ENCODE results near the gene FBXO30.

Gene FBXO30

GRCh38 chr6:145860562-145860961 lies 46.0 kb upstream of the FBXO30 start:
- H3K4me3 ChIP-seq (ENCODE audit: low read length): no peak overlapping the region
- H3K27me3 ChIP-seq (replicated peaks; ENCODE audit: insufficient read depth, low read length): no peaks in the 10 kb centered on the region
- peaks cover 15% of the 10 kb centered on the region for H3K4me1 ChIP-seq (ENCODE audit: low read length)
- H3K79me2 ChIP-seq (ENCODE audit: low read length): no peaks in the 10 kb centered on the region
- no peak overlapping the region for H3K27ac ChIP-seq (ENCODE audit: low read length)
- no peaks in the 10 kb centered on the region for H3K9me2 ChIP-seq (replicated peaks; ENCODE audit: insufficient read depth, low read length)
- no peaks in the 10 kb centered on the region for H3K36me3 ChIP-seq (replicated peaks; ENCODE audit: insufficient read depth, low read length)
- H2AFZ ChIP-seq (ENCODE audit: low read length): no peak overlapping the region
- no peak for DNase-seq
- H3K4me2 ChIP-seq (ENCODE audit: low read depth, low read length): no peak overlapping the region
- no peaks in the 10 kb centered on the region for H4K20me1 ChIP-seq (ENCODE audit: insufficient read depth, low read length)
- no peaks in the 10 kb centered on the region for H3K9me3 ChIP-seq (replicated peaks; ENCODE audit: insufficient read depth, low read length)
- no peak for TF ChIP-seq EZH2phosphoT487 (IDR thresholded peaks at IDR 0.05; ENCODE audit: low read length)
- TF ChIP-seq EZH2 (optimal IDR thresholded peaks at IDR 0.05; ENCODE audit: low read depth, low read length): no peak
- no peak for TF ChIP-seq CTCF (IDR thresholded peaks at IDR 0.05; ENCODE audit: low read length)
- H3F3A ChIP-seq (ENCODE audit: insufficient read depth, low read length): peaks cover 4% of the 10 kb centered on the region; the same call in 1 of the 2 replicates
- no peak overlapping the region for H3K9ac ChIP-seq (ENCODE audit: low read length)

GRCh38 chr6:145850671-145851070 lies 36.1 kb upstream of the FBXO30 start:
- H2AFZ ChIP-seq (ENCODE audit: low read length): no peak overlapping the region
- H3K9me2 ChIP-seq (replicated peaks; ENCODE audit: insufficient read depth, low read length): no peaks in the 10 kb centered on the region
- H3K79me2 ChIP-seq (ENCODE audit: low read length): no peaks in the 10 kb centered on the region
- no peak for DNase-seq
- no peak overlapping the region for H3K27ac ChIP-seq (ENCODE audit: low read length)
- no peak overlapping the region for H3K4me2 ChIP-seq (ENCODE audit: low read depth, low read length)
- TF ChIP-seq EZH2 (optimal IDR thresholded peaks at IDR 0.05; ENCODE audit: low read depth, low read length): no peak
- no peak for TF ChIP-seq EZH2phosphoT487 (IDR thresholded peaks at IDR 0.05; ENCODE audit: low read length)
- no peak for TF ChIP-seq CTCF (IDR thresholded peaks at IDR 0.05; ENCODE audit: low read length)
- no peak overlapping the region for H3K4me3 ChIP-seq (ENCODE audit: low read length)
- no peaks in the 10 kb centered on the region for H4K20me1 ChIP-seq (ENCODE audit: insufficient read depth, low read length)
- no peaks in the 10 kb centered on the region for H3F3A ChIP-seq (ENCODE audit: insufficient read depth, low read length)
- H3K9me3 ChIP-seq (replicated peaks; ENCODE audit: insufficient read depth, low read length): no peaks in the 10 kb centered on the region
- no peaks in the 10 kb centered on the region for H3K36me3 ChIP-seq (replicated peaks; ENCODE audit: insufficient read depth, low read length)
- no peaks in the 10 kb centered on the region for H3K27me3 ChIP-seq (replicated peaks; ENCODE audit: insufficient read depth, low read length)
- no peaks in the 10 kb centered on the region for H3K4me1 ChIP-seq (ENCODE audit: low read length)
- no peak overlapping the region for H3K9ac ChIP-seq (ENCODE audit: low read length)

- TF ChIP-seq EZH2 (optimal IDR thresholded peaks at IDR 0.05; ENCODE audit: low read depth, low read length) (no peak), CTCF (IDR thresholded peaks at IDR 0.05; ENCODE audit: low read length) (no peak), EZH2phosphoT487 (IDR thresholded peaks at IDR 0.05; ENCODE audit: low read length) (no peak)
Measured at GRCh38 chr6:145848541-145848940, 33.9 kb upstream of the FBXO30 start.

More at GRCh38 chr6:145848541-145848940, 33.9 kb upstream of the FBXO30 start:
- no peaks in the 10 kb centered on the region for H3K79me2 ChIP-seq (ENCODE audit: low read length)
- H4K20me1 ChIP-seq (ENCODE audit: insufficient read depth, low read length): no peaks in the 10 kb centered on the region
- no peak overlapping the region for H3K27ac ChIP-seq (ENCODE audit: low read length)
- H3K9me2 ChIP-seq (replicated peaks; ENCODE audit: insufficient read depth, low read length): no peaks in the 10 kb centered on the region
- no peaks in the 10 kb centered on the region for H3K4me1 ChIP-seq (ENCODE audit: low read length)
- H3F3A ChIP-seq (ENCODE audit: insufficient read depth, low read length): no peaks in the 10 kb centered on the region
- no peaks in the 10 kb centered on the region for H3K36me3 ChIP-seq (replicated peaks; ENCODE audit: insufficient read depth, low read length)
- no peak overlapping the region for H3K4me3 ChIP-seq (ENCODE audit: low read length)
- no peaks in the 10 kb centered on the region for H3K9me3 ChIP-seq (replicated peaks; ENCODE audit: insufficient read depth, low read length)
- no peaks in the 10 kb centered on the region for H3K27me3 ChIP-seq (replicated peaks; ENCODE audit: insufficient read depth, low read length)
- DNase-seq: no peak
- no peak overlapping the region for H3K9ac ChIP-seq (ENCODE audit: low read length)
- H3K4me2 ChIP-seq (ENCODE audit: low read depth, low read length): no peak overlapping the region
- H2AFZ ChIP-seq (ENCODE audit: low read length): no peak overlapping the region
